Activated CD8-positive, alpha-beta T cell treated with anti-CD3 and anti-CD28 coated beads for 36 hours (primary cell): ENCODE measurements around the gene MYT1. TPM values are rescaled to one million over a fixed set of nuclear protein-coding genes. Genes with fewer than 3 reads are reported as not detected.

Experiments
- total RNA-seq, 2 experiments: library from RNA; stranded (reverse); gene quantifications; one replicate each; pipeline ENCODE4 v1.2.3, GENCODE V29; 2021

The MYT1 gene
- total RNA-seq, 2 experiments from 2014 or later: not detected

Other genes with a start within 250 kb of the MYT1 start
- 10 to 100 TPM; 31.5 to 32.6 TPM for gene UCKL1, start 208.0 kb upstream of the MYT1 start, total RNA-seq
- 1 to 10 TPM; 7.5 to 8.6 TPM for gene ZNF512B, start 194.5 kb upstream of the MYT1 start, total RNA-seq
- gene SAMD10, start 184.8 kb upstream of the MYT1 start, total RNA-seq: 10 to 100 TPM; 17.4 to 17.5 TPM
- gene PRPF6, start 183.3 kb upstream of the MYT1 start, total RNA-seq: 10 to 100 TPM; 53.0 to 55.5 TPM
- 1 to 10 TPM; 2.8 to 4.7 TPM for gene C20orf204, start 128.3 kb upstream of the MYT1 start, total RNA-seq
- gene SOX18, start 114.8 kb upstream of the MYT1 start, total RNA-seq: not detected
- gene TCEA2, start 101.3 kb upstream of the MYT1 start, total RNA-seq: 10 to 100 TPM; 30.0 to 33.0 TPM
- 10 to 100 TPM; 42.5 to 44.1 TPM for gene RGS19, start 84.9 kb upstream of the MYT1 start, total RNA-seq
- gene OPRL1, start 84.4 kb upstream of the MYT1 start, total RNA-seq: under 1 TPM; 0.61 to 0.63 TPM
- gene LKAAEAR1, start 80.1 kb upstream of the MYT1 start, total RNA-seq: under 1 TPM; 0.43 TPM
- not detected for gene NPBWR2, start 56.9 kb upstream of the MYT1 start, total RNA-seq
- 10 to 100 TPM; 26.0 to 28.6 TPM for gene PCMTD2, start 91.3 kb downstream of the MYT1 start, total RNA-seq